GM23338 (cell line): ENCODE data around the gene PKD1L1. TPM values are rescaled to one million over a fixed set of nuclear protein-coding genes. Genes with fewer than 3 reads are reported as not detected.

Source experiments
- ATAC-seq: fragments of 200-7000 bp; cut with Tn5 transposase; 3 replicates; pipeline ENCODE4 v1.9.1; 2020
- DNase-seq: peaks from one replicate; pipeline ENCODE4 v3.0.0-alpha.2; 2015; ENCODE audit warnings: low spot score
- H2AFZ ChIP-seq: fragments of 200-600 bp; sonication (generic); 2 replicates; pipeline ENCODE4 v1.8.0; 2016; ENCODE audit warnings: antibody characterized with exemption, mild to moderate bottlenecking, moderate library complexity
- H3F3A ChIP-seq: fragments of 200-600 bp; sonication (generic); replicated peaks from 2 replicates; pipeline ENCODE4 v1.8.0; 2017; ENCODE audit warnings: antibody characterized with exemption, mixed run types, low read depth
- H3K27ac ChIP-seq: fragments of 200-600 bp; sonication (generic); 2 replicates; pipeline ENCODE4 v1.6.1; 2016; ENCODE audit warnings: low read depth
- H3K27me3 ChIP-seq: fragments of 200-600 bp; sonication (generic); 2 replicates; pipeline ENCODE4 v1.8.0; 2016; ENCODE audit warnings: mild to moderate bottlenecking, mixed run types, moderate library complexity; ENCODE audit not compliant: insufficient read depth
- H3K36me3 ChIP-seq: fragments of 200-600 bp; sonication (generic); 2 replicates; pipeline ENCODE4 v1.8.0; 2016; ENCODE audit warnings: mild to moderate bottlenecking; ENCODE audit not compliant: insufficient read depth
- H3K4me1 ChIP-seq: fragments of 200-600 bp; sonication (generic); 2 replicates; pipeline ENCODE4 v1.8.0; 2016; ENCODE audit warnings: mild to moderate bottlenecking, moderate library complexity; ENCODE audit not compliant: insufficient read depth
- H3K4me2 ChIP-seq: fragments of 200-600 bp; sonication (generic); 2 replicates; pipeline ENCODE4 v1.7.1; 2017; ENCODE audit warnings: mixed run types
- H3K4me3 ChIP-seq: fragments of 200-600 bp; sonication (generic); 2 replicates; pipeline ENCODE4 v1.6.1; 2016; ENCODE audit warnings: mixed run types
- H3K79me2 ChIP-seq: fragments of 200-600 bp; sonication (generic); replicated peaks from 2 replicates; pipeline ENCODE4 v1.8.0; 2017; ENCODE audit warnings: mild to moderate bottlenecking; ENCODE audit not compliant: insufficient read depth
- H3K9me2 ChIP-seq: fragments of 200-600 bp; sonication (generic); 2 replicates; pipeline ENCODE4 v1.8.0; 2017; ENCODE audit not compliant: insufficient read depth
- H4K20me1 ChIP-seq: fragments of 200-600 bp; sonication (generic); replicated peaks from 2 replicates; pipeline ENCODE4 v1.8.0; 2017; ENCODE audit warnings: mild to moderate bottlenecking; ENCODE audit not compliant: insufficient read depth
- H3K27ac Mint-ChIP-seq: 2 replicates; pipeline ENCODE4 v1.8.0; 2020; ENCODE audit warnings: inconsistent platforms, mild to moderate bottlenecking, moderate library complexity, mixed read lengths
- H3K27me3 Mint-ChIP-seq: 3 replicates; pipeline ENCODE4 v1.8.0; 2022; ENCODE audit warnings: low read depth, mild to moderate bottlenecking, moderate library complexity, mixed read lengths, inconsistent platforms; ENCODE audit not compliant: insufficient read depth, poor library complexity
- H3K36me3 Mint-ChIP-seq: 3 replicates; pipeline ENCODE4 v1.8.0; 2021; ENCODE audit warnings: low read depth, mild to moderate bottlenecking, inconsistent platforms, moderate library complexity, mixed read lengths
- H3K4me1 Mint-ChIP-seq: 3 replicates; pipeline ENCODE4 v1.8.0; 2020; ENCODE audit warnings: mild to moderate bottlenecking, inconsistent platforms, mixed read lengths
- H3K4me3 Mint-ChIP-seq: 3 replicates; pipeline ENCODE4 v1.8.0; 2021; ENCODE audit warnings: moderate library complexity, mild to moderate bottlenecking, inconsistent platforms, mixed read lengths
- H3K9me3 Mint-ChIP-seq: 3 replicates; pipeline ENCODE4 v1.8.0; 2020; ENCODE audit warnings: moderate library complexity, mild to moderate bottlenecking, inconsistent platforms, mixed read lengths
- CREB1 ChIP-seq: fragments of 250-450 bp; sonication (Bioruptor Pico); IDR thresholded peaks from 2 replicates; pipeline ENCODE4 v1.5.0; 2020; ENCODE audit warnings: low read depth, mild to moderate bottlenecking, moderate library complexity
- EZH2 ChIP-seq: fragments of 200-600 bp; sonication (generic); IDR thresholded peaks from one replicate; pipeline ENCODE4 v1.8.0; 2017; ENCODE audit warnings: antibody characterized with exemption, mild to moderate bottlenecking, low read depth; ENCODE audit not compliant: unreplicated experiment
- POLR2AphosphoS5 ChIP-seq: IDR thresholded peaks from 2 replicates; pipeline ENCODE4 v1.6.1; 2016; ENCODE audit warnings: antibody characterized with exemption, low read depth
- STAT1 ChIP-seq: IDR thresholded peaks from one replicate; pipeline ENCODE4 v1.6.1; 2016; ENCODE audit warnings: antibody characterized with exemption; ENCODE audit not compliant: unreplicated experiment
- ZNF331 ChIP-seq: fragments of 250-450 bp; sonication (Bioruptor Pico); IDR thresholded peaks from 2 replicates; pipeline ENCODE4 v1.5.0; 2020; ENCODE audit warnings: low read depth, mild to moderate bottlenecking, moderate library complexity
- ZNF462 ChIP-seq: fragments of 250-450 bp; sonication (Bioruptor Pico); IDR thresholded peaks from 2 replicates; pipeline ENCODE4 v1.5.0; 2020; ENCODE audit warnings: mild to moderate bottlenecking, moderate library complexity
- polyA plus RNA-seq: library from polyadenylated mRNA; unstranded; fragments of >200 nt; fragmentation: Nextera tagmentation; extraction: Ambion mirVana; gene quantifications from 2 replicates; pipeline ENCODE4 v1.2.1, GENCODE V29; 2016
- total RNA-seq: library from RNA; depleted of rRNA; stranded (reverse); fragments of >200 nt; shearing (Covaris generic); gene quantifications from 2 replicates; pipeline ENCODE4 v1.2.3, GENCODE V29; 2014
- TF ChIP-seq, protein P1 (sequence below), 2 experiments: fragments of 200-600 bp in 1 of 2; sonication (generic) in 1 of 2; conservative IDR thresholded peaks; 2 replicates each; pipeline versions ENCODE4 v1.5.1 to v1.6.1; 2016 to 2017; ENCODE audit warnings: antibody characterized with exemption in 2 of 2, low read depth in 2 of 2, mild to moderate bottlenecking in 2 of 2, moderate library complexity in 1 of 2

PKD1L1 gene
- total and polyA plus RNA-seq, 2 experiments from 2014 or later: 0.03 TPM; not detected in 1

DNA sequence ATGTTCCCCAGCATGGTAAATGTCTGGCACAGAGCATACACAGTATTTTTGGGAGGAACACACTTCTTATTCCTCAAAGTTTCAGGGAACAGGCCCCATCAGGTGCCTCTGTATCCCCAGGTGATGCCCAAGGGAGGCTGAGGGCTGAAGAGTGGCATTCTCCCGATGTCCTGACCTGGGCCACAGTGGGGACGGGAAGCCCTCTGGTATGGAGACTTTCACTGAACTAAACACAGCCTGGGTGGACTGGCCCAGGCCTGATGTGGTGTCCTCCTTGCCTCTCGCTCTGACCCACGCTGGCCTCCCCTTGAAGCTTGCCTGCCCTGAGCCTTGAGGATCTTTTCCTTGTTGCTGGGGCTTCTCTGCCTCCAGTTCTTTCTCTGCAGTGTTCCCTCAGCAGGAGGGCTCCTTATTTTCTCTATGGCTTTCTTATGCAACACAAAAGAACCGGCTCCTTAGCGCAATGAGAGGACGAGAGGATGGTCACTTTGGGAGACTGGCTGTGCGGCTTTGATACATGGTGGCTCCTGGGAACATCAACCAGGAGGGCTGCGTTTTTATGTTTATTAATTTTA lies 208.9 kb downstream of the PKD1L1 start:
- H3K9me3 Mint-ChIP-seq: no peaks in the 10 kb centered on the region; the same call in 2 of the 3 replicates
- no peaks in the 10 kb centered on the region for H3K79me2 ChIP-seq
- 0 out of 2 replicates have a peak overlapping the region, but pooled peaks have one; percentile 59 for H2AFZ ChIP-seq
- DNase-seq (peak; percentile 27), ATAC-seq (peak; percentile 21)
- H3K4me1 ChIP-seq: peaks cover 6% of the 10 kb centered on the region
- H3K27me3 Mint-ChIP-seq: peaks cover 16% of the 10 kb centered on the region
- H3K4me2 ChIP-seq: no peak overlapping the region
- no peaks in the 10 kb centered on the region for H3K36me3 ChIP-seq
- no peaks in the 10 kb centered on the region for H3K27me3 ChIP-seq
- H4K20me1 ChIP-seq: no peaks in the 10 kb centered on the region
- no peak overlapping the region for H3K4me3 Mint-ChIP-seq
- no peak for TF ChIP-seq EZH2
- TF ChIP-seq ZNF462 (CRISPR knock-in tag): no peak
- no peak for TF ChIP-seq STAT1
- TF ChIP-seq, protein P1, sequence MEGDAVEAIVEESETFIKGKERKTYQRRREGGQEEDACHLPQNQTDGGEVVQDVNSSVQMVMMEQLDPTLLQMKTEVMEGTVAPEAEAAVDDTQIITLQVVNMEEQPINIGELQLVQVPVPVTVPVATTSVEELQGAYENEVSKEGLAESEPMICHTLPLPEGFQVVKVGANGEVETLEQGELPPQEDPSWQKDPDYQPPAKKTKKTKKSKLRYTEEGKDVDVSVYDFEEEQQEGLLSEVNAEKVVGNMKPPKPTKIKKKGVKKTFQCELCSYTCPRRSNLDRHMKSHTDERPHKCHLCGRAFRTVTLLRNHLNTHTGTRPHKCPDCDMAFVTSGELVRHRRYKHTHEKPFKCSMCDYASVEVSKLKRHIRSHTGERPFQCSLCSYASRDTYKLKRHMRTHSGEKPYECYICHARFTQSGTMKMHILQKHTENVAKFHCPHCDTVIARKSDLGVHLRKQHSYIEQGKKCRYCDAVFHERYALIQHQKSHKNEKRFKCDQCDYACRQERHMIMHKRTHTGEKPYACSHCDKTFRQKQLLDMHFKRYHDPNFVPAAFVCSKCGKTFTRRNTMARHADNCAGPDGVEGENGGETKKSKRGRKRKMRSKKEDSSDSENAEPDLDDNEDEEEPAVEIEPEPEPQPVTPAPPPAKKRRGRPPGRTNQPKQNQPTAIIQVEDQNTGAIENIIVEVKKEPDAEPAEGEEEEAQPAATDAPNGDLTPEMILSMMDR (conservative IDR thresholded peaks at IDR 0.05; ENCODE audit: low read depth in 2 of 2): no peak
- no peak for TF ChIP-seq POLR2AphosphoS5
- TF ChIP-seq CREB1 (CRISPR knock-in tag): no peak
- no peak for TF ChIP-seq ZNF331 (CRISPR knock-in tag)
- peaks cover 26% of the 10 kb centered on the region for H3K4me1 Mint-ChIP-seq
- no peaks in the 10 kb centered on the region for H3F3A ChIP-seq
- H3K27ac Mint-ChIP-seq: no peak overlapping the region
- H3K9me2 ChIP-seq: no peaks in the 10 kb centered on the region
- H3K4me3 ChIP-seq: no peak overlapping the region
- H3K36me3 Mint-ChIP-seq: no peaks in the 10 kb centered on the region
- no peak overlapping the region for H3K27ac ChIP-seq
